Measurements from ENCODE around the gene LACRT.
"Not testable (repeated sequence)": the region's sequence is repeated elsewhere in the genome, so short reads cannot be mapped to it uniquely, and the experiment has no call there.

Gene LACRT

GRCh38 chr12:54634795-54635194, at the start of gene LACRT:
LACRT (minus strand) TSS chr12:54634895; CDS start chr12:54634841, 54 bp downstream.
- ATAC-seq (no peak), DNase-seq (no peak)

GRCh38 chr12:54683398-54683797, 48.7 kb upstream of the LACRT start:
- ATAC-seq (no peak), DNase-seq (no peak)

GRCh38 chr12:54682674-54683073, 48.0 kb upstream of the LACRT start:
- ATAC-seq (no peak), DNase-seq (no peak)

GRCh38 chr12:54680374-54680773, 45.7 kb upstream of the LACRT start:
- ATAC-seq: peak; percentile 49
- peak; percentile 37 for DNase-seq

GRCh38 chr12:54678131-54678530, 43.4 kb upstream of the LACRT start:
- no peak for ATAC-seq
- no peak for DNase-seq

GRCh38 chr12:54667945-54668344, 33.2 kb upstream of the LACRT start:
- ATAC-seq: no peak
- DNase-seq: no peak

- no peak for DNase-seq
- ATAC-seq: no peak
Observed at GRCh38 chr12:54666008-54666407, 31.3 kb upstream of the LACRT start.

GRCh38 chr12:54665022-54665635, 30.4 kb upstream of the LACRT start:
- ATAC-seq, DNase-seq: not testable (repeated sequence)

- DNase-seq (no peak), ATAC-seq (no peak)
Observed at GRCh38 chr12:54663603-54664002, 28.9 kb upstream of the LACRT start.

GRCh38 chr12:54662026-54662425, 27.3 kb upstream of the LACRT start:
- DNase-seq (no peak), ATAC-seq (no peak)

- ATAC-seq (no peak), DNase-seq (no peak)
Observed at GRCh38 chr12:54661048-54661447, 26.4 kb upstream of the LACRT start.

- ATAC-seq (no peak), DNase-seq (no peak)
Observed at GRCh38 chr12:54660320-54660962, 25.7 kb upstream of the LACRT start.

GRCh38 chr12:54658306-54659264, 23.9 kb upstream of the LACRT start:
- DNase-seq (peak; percentile 65), ATAC-seq (peak; percentile 71)

- ATAC-seq: no peak
- DNase-seq: no peak
Observed at GRCh38 chr12:54657105-54657607, 22.5 kb upstream of the LACRT start.

GRCh38 chr12:54654926-54655325, 20.2 kb upstream of the LACRT start:
- DNase-seq (no peak), ATAC-seq (no peak)

- DNase-seq: no peak
- no peak for ATAC-seq
Observed at GRCh38 chr12:54653025-54653424, 18.3 kb upstream of the LACRT start.

GRCh38 chr12:54650889-54651288, 16.2 kb upstream of the LACRT start:
- no peak for DNase-seq
- ATAC-seq: no peak

- ATAC-seq: no peak
Observed at GRCh38 chr12:54650409-54650808, 15.7 kb upstream of the LACRT start.

GRCh38 chr12:54649825-54650224, 15.1 kb upstream of the LACRT start:
- DNase-seq: no peak
- no peak for ATAC-seq

More at GRCh38 chr12:54650409-54650808, 15.7 kb upstream of the LACRT start:
- DNase-seq: no peak

GRCh38 chr12:54648265-54648664, 13.6 kb upstream of the LACRT start, which contains the start of gene DCD:
DCD (minus strand) TSS chr12:54648365; CDS start chr12:54648303, 62 bp downstream.
- ATAC-seq: no peak
- DNase-seq: no peak

GRCh38 chr12:54641554-54641953, 6.9 kb upstream of the LACRT start:
- DNase-seq (no peak), ATAC-seq (no peak)

- ATAC-seq (no peak), DNase-seq (no peak)
Observed at GRCh38 chr12:54641089-54641488, 6.4 kb upstream of the LACRT start.

GRCh38 chr12:54639112-54639511, 4.4 kb upstream of the LACRT start:
- ATAC-seq: not testable (repeated sequence)

More at GRCh38 chr12:54639112-54639511, 4.4 kb upstream of the LACRT start:
- not testable (repeated sequence) for DNase-seq
